ENCODE measurements around the gene GTSF1L.
"Not testable (repeated sequence)": the region's sequence is repeated elsewhere in the genome, so short reads cannot be mapped to it uniquely, and the experiment has no call there.

GTSF1L gene

GRCh38 chr20:43726811-43727338, at the start of gene GTSF1L:
Gene GTSF1L (minus strand): TSS chr20:43727002. CDS start chr20:43726694, 308 bp downstream.
- DNase-seq: no peak

GRCh38 chr20:43774754-43775153, 48.0 kb upstream of the GTSF1L start:
- no peak for DNase-seq

DNA sequence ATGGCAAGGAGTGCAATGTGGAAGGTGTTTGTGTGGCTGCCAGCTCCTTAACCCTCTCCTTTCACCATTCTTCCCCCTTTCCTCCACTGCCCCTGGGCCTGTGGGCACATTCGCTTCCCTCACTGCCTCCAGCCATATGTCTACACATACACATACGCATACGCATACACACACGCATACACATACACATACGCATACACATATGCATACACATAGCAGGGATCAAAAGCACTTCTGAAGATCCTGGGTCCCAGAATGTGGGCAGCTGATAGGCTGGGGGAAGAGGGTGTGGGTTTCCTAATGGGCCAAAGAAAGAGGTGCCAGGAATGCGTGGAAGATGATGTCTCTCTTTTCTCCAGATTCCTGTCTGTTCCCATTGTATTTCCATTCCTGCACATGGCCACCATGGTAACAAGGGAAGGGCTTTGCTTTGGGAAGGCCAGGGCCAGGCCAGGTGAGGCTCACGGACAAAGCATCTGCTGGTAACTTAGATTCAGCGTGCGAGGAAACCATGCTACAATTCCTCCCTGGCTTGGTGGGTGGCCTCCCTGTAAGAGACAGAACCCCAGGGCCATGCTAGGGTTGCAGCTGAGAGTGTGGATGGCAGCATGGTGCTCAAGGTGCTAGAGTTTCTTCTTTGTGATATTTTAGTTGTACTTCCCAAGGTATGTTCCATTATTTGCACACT, 44.8 kb upstream of the GTSF1L start:
- no peak for DNase-seq

- DNase-seq: no peak
These were observed 43.5 kb upstream of the GTSF1L start for GRCh38 chr20:43770342-43770741.

GRCh38 chr20:43767686-43768474, 41.1 kb upstream of the GTSF1L start:
- no peak for DNase-seq

DNA sequence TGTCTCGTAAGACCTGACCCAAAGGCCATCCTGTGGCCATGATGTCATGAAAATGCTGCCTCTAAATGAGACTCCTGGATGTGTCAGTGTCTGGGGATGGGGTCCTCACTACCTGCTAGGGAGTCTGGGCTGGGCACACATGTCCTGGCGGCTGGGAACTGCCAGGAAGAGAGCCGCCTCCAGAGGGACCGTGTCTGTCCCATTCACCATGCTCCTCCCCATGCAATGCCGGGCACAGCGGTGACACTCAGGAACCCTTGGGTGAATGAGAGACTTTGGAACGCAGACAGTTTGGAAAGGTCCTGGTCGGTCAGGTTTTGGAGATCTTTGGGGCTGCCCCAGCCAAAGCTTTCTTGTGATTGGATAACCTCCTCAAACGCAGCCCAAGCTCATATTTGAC, 40.1 kb upstream of the GTSF1L start:
- DNase-seq: no peak

GRCh38 chr20:43766385-43766784, 39.6 kb upstream of the GTSF1L start:
- no peak for DNase-seq

- DNase-seq: no peak
These were observed 39.1 kb upstream of the GTSF1L start for GRCh38 chr20:43765916-43766315.

DNA sequence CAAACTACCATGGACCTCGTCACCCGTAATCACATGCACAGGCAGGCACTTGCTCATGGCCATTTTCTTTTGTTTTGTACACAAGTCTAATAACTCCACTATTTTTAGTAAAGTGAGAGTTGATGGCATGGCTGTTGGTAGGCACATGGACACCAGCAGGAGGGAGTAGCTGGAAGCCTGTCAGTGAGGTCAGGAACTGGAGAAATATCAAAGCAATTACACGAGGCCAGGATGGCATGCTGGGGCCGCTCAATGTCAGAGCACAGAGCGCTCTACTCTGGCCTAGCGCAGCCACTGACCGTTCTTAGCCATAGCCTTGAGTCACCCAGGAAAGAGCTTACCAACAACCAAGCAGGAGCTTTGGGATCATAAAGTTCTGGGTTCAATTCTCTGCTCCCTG, 36.1 kb upstream of the GTSF1L start:
- no peak for DNase-seq

DNA sequence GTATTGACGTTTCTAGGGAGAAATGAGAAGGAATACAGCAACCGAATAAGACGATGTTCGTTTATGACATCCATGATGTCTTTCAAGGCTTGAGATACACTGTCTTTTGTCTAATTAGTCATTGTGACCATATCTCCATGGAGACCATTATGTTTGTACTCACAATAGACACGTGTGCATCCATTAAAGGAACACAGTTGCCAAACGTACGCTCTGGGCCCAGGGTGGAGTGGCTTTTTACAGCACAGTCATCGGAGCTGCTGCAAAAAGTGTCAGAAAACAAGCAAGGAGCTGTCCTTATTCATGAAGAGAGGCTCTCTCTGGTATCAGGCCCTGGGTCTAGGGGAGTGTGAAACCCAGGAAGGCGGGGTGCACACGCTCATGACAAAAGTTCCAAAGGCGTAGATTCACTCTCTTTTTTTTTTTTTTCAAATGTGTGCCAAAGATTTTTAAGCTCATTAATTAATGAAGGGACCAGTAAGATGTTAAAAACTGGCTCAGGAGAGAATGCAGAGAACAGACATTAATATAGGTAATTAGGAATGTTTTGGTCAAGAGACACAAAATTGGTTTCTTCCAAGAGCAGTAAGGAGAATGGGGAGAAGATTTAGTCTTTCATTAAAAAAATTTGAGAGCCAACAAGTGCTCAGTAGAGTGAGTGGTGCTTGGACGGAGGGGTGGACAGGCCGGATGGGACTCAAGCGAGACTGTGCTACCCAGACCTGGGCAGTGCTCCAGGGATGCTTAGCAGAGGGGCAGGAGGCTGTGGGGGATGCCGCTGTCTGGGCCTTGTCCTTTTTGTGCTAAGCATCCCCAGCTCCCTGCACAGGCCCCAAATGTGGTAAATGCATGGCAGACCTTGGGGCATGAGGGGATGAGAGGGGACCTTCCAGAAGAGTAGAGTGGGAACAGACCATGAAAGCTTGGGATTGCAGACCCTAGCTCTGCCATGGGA, 34.9 kb upstream of the GTSF1L start:
- DNase-seq: no peak

- DNase-seq: not testable (repeated sequence)
These were observed 31.1 kb upstream of the GTSF1L start for GRCh38 chr20:43757888-43758287.

DNA sequence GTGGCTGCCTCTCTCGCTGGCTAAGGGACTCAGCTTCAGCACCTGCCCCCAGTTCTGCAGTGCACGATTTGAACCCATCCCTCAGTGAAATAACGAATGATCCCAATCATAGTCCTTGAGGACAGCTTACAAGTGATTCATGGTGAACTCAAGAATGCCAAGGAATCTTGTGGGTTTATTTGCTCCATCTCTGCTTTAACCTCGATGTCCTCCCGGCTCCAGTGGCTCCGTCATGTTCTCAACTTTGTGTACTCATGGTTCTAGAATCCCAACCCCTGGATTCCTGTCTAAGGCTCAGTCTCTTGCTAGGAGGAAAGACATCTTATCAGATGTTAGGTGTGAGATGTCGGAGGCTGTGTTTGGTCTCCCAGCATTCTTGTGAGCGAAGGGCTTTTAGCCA, 29.0 kb upstream of the GTSF1L start:
- no peak for DNase-seq

DNA sequence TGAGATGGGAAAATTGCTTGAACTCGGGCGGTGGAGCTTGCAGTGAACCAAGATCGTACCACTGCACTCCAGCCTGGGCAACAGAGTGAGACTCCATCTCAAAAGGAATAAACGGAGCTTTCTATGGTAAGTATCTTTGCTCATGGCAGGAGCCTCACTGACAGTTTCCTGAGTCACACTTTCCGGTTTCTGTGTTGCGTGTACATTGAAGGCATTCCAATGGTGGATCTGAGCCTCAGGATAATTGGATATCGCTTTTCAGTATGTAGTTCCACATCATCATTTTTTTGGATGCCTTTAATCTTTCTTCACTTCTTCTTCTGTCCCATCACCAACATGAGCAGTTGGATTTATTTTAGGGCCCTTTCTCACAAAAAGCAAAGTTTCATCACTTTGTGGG, 28.6 kb upstream of the GTSF1L start:
- no peak for DNase-seq

GRCh38 chr20:43752561-43753301, 25.9 kb upstream of the GTSF1L start:
- DNase-seq: no peak

DNA sequence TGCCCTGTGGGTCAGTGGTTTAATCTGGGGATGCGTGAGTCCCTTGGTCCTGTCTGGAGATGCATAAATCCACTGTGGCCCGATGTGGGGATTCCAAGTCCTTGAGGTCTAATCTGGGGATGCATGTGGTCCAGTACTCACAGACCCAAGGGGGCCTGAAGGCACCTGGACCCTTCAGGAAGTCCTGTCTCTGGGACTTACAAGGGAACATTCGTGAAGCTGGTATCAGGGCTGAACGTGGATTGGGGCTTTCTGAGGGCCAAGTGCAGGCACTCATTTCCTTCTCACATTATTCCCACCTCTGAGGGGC, 25.2 kb upstream of the GTSF1L start:
- no peak for DNase-seq

GRCh38 chr20:43751167-43752050, 24.6 kb upstream of the GTSF1L start:
- peak in 2 of 4 experiments; percentile 22 to 33 for DNase-seq

DNA sequence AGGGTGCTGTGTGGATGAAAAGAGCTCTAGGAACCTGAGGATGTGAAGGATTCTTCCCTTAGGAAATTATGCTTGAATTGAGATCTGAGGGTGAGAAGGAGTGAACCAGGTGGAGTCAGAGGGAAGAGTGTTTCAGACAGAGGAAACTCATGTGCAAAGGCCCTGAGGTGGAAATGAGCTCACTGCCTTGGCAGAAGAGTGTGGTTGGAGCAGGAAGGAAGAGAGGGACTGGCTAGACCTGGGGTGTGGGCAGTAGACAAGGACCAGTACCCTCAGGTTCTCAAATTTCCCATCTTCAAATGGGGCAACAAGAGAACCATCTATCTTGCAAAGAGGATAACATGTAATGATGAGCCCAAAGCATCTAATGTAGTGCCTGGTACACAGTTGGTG, 24.0 kb upstream of the GTSF1L start:
- DNase-seq: no peak

GRCh38 chr20:43749734-43750294, 23.0 kb upstream of the GTSF1L start:
- DNase-seq: peak; percentile 72 to 92 (median 82)

GRCh38 chr20:43748274-43748673, 21.5 kb upstream of the GTSF1L start:
- DNase-seq: no peak

DNA sequence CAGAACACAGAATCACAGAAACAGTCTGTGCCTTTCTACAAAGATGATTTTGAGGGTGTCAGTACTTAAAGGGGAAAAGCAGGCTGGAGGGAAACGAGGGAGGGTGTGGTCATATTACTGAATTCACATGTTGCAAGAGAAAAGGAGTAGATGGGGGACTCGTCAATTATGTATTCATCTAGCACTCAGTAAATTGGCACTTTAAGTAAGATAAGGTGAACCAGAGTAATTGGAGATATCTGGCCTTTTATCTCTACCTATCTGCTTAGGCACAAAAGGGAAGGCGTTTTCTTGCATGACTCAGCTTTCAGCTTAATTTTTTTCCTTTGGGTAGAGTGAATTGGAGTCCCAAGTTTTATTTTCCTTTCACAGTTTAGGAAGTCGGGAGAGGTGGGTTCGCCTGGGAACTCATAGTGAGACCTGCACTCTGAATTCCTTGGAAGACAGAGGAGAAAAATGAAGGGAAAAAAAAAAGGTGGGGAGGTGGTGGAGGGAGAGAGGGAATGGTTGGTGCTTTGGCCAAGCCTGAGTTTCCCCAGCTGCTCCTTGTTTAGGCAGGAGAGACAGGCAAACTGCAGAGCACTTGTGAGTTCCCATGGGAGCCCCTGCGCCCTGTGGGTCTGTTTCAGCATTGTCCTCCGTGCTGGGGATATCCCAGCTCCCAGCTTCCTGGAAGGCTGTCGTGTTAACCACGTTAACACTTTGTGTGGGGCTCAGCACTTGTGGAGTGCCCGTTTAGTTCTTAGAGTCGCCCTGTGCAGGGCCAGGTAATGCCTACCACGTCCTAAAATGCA, 19.7 kb upstream of the GTSF1L start:
- DNase-seq: no peak

All from activated CD4-positive, CD25-positive, alpha-beta regulatory T cell (primary cell).